ENCODE measurements around the gene RGS12.

RGS12 gene

GRCh38 chr4:3330707-3331106, 37.9 kb downstream of the RGS12 start:
- no peak for DNase-seq (ENCODE audit: low read depth in 2 of 2)

DNA sequence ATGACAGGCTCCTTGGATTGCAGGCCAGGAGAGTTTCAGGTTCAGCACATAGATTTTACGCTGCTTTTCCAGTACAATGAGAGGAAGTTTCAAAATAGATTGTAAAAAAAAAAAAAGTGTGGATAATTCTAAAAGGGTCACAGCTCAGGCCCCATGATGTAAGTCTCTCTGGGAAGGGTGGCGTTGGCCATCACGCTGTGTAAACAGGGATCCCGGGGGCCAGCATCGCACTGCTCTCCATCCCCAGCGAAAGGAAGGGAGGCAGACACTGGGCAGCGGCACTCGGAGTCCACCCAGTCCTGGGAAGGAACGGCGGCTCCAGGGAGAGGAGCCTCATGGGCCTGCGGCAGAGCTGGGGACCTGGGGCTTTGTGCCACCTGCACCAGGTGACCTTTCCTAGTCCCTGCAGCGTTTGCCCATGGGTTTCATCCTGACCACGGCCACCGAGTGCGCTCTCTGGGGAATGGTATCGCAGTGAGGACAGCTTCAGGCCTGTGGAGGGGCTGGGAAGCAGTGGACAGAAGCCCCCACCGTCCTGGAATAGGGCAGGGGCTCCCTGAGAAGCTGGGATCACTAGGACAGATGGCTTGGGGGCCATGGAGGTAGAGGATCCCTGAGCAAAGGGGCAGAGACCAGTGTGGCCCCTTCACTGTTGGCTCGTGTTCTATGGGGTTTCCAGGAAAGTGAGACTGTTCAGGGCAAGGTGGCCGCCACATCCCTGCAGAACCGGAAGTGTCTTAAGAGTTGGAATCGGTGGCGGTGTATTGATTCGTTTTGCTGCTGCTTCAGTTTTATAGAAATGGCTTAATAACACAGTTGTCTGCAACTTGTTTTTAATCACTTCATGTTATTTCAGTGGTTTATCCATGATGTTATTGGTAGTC, 38.9 kb downstream of the RGS12 start:
- no peak for DNase-seq (ENCODE audit: low read depth in 2 of 2)

DNA sequence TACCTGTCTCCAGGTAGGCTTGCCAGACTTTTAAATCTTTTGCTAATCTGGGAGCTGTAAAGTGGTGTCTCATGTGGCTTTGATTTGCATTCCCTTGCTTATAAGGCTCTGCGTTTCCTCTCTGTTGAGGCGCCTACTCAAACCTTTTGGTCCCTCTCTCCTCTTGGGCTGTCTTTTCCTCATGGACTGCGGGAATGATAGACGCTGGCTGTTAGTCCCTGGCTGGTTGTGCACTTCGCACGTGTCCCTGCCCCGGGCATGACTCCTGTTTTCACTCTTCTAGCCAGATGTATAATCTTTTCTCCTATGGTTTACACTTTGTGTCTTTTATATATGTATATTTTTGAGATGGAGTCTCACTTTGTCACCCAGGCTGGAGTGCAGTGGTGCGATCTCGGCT, 39.7 kb downstream of the RGS12 start:
- DNase-seq (ENCODE audit: low read depth in 2 of 2), result no peak

DNA sequence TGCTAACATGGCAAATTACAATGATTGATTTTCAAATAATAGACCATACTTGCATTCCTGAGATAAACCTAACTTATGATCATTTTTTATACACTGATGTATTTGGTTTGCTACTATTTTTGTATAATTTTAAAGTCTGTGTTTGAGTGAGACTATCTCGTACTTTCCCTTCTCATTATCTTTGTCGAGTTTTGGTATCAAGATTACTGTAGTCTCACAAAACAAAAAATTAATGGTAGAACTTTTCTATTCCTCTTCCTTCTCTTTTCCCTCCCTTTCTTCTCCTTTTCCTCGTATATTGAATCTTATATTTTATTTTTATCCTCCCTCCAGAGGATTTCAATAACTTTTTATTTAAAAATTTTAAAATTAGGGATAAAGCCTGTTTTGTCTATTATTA, 41.5 kb downstream of the RGS12 start:
- no peak for DNase-seq (ENCODE audit: low read depth in 2 of 2)

DNA sequence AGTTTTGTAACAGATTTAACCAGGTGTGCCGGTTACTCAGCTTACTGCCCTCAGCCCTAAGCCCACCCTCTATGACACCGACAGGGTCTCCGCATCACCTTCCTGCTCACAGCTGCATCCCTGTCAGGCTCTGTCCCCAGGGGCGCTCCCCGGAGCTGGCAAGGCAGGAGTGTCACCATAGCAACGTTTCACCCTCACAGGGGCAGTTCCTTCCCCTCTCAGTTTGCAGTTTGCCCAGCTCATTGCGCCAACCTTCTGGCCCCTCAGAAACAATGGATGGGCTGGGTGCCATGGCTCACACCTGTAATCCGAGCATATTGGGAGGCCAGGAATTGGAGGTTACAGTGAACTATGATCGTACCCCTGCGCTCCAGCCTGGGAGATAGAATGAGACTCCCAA, 42.6 kb downstream of the RGS12 start:
- no peak for DNase-seq (ENCODE audit: low read depth in 2 of 2)

DNA sequence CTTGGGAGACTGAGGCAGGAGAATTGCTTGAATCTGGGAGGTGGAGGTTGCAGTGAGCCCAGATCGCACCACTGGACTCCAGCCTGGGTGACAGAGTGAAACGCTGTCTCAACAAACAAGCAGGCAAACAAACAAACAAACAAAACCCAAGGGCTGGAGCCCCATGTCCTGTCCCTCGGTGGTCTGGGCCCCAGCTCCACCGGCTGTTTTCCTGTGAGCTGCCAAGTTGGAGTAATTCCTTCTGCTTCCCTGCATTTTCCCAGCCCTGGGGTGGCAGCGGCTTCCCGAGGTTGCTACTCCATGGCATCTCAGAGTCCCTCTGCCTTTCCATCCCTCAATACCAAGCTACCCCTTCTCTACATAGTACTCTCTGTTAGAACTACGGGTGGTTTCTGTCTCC, 43.2 kb downstream of the RGS12 start:
- DNase-seq (ENCODE audit: low read depth in 2 of 2), result no peak

GRCh38 chr4:3336382-3337356, 43.8 kb downstream of the RGS12 start:
- DNase-seq (ENCODE audit: low read depth in 2 of 2), result no peak

DNA sequence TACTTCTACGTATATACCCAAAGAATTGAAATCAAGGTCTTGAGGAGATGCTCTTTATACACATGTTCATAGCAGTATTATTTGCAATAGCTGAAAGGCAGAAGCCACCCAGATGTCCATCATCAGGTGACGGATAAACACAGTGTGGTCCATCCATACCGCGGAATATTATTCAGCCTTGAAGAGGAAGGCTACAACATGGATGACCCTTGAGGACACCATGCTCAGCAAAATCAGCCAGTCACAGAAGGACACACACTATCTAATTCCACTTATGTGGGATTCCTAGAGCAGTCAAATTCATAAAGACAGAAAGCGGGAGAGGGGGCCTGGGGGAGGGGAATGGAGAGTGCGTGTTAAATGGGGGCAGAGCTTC, 44.5 kb downstream of the RGS12 start:
- no peak for DNase-seq (ENCODE audit: low read depth in 2 of 2)

DNA sequence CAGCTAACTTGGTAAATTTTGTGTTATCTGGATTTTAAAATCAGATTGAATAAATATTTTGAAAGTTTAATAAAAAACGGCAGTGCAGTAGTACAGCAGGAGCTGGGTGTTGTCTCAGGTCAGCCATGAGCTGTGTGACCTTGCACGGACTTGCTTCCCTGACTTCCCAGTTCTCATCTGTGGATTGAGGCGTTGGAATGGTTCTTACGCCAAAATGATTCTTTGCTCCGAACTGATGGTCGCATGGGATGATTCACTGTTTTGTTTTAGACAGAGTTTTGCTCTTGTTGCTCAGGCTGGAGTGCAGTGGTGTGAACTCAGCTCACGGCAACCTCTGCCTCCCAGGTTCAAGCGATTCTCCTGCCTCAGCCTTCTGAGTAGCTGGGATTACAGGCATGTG, 45.0 kb downstream of the RGS12 start:
- DNase-seq (ENCODE audit: low read depth in 2 of 2), result no peak

DNA sequence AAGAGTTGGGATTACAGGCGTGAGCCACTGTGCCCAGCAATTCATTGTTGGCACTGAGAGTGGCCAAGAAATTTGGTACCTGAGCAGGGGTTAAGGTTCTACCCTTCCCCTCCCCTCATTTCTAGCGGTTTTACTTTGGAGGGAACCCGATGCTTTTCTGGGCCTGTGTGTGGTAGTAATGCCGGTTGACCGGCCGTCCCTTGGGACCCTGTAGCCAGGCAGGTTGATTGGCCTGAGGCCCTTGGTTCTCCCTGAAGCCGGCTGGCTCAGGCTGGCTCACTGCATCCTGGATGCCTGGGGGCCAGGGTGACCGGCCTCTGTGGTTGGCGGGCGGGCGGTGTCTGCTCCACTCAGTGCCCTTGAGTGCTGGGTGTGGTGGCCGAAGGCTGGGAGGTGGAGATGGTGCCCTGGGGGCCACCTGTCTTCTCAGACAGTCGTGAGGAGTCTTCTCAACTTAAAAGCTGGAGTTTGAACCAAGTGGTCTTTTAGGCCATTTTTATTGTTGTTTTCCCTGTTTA, 45.6 kb downstream of the RGS12 start:
- DNase-seq (ENCODE audit: low read depth in 2 of 2), result no peak

DNA sequence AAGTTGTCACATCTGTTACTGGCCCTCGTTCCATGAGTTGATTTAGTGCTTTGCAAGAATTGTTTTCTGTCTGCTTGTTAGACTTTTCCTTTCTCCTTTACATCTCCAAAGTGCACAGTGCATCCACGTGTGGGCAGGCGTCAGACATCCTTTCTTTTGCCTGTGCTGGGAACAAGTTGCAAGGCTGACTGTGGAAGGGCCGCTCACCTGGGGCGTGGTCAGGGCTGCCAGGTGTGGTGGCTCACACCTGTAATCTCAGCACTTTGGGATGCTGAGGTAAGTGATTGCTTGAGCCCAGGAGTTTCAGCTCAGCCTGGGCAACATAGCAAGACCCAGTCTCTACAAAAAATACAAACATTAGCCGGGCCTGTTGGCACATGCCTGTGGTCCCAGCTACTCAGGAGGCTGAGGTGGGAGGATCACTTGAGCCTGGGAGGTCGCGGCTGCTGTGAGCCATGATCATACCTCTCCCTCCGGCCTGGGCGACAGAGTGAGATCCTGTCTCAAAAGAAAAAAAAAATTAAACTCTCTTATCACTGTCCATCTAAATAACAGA, 46.2 kb downstream of the RGS12 start:
- no peak for DNase-seq (ENCODE audit: low read depth in 2 of 2)

- no peak for DNase-seq (ENCODE audit: low read depth in 2 of 2)
Measured at GRCh38 chr4:3339577-3339976, 46.8 kb downstream of the RGS12 start.

GRCh38 chr4:3340038-3340699, 47.3 kb downstream of the RGS12 start:
- no peak for DNase-seq (ENCODE audit: low read depth in 2 of 2)

DNA sequence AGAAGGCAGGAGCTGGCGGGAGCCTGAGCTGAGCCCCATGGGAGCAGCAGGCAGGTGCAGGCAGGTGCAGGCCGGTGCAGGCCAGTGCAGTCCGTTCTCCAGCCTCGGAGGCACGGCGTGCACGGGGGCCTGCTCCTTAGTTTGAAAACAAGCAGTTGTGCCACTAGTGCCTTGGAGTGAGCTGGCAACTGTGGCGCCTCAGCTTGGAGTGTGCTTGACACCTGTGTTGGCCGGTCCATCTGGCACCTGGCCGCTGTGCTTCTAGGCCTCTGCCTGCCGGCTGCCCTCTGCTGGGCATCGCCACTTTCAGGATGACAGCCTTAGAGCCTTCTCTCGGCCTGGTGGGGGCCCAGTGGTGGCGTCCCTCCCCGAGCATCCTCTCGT, 47.9 kb downstream of the RGS12 start:
- DNase-seq (ENCODE audit: low read depth in 2 of 2), result no peak

DNA sequence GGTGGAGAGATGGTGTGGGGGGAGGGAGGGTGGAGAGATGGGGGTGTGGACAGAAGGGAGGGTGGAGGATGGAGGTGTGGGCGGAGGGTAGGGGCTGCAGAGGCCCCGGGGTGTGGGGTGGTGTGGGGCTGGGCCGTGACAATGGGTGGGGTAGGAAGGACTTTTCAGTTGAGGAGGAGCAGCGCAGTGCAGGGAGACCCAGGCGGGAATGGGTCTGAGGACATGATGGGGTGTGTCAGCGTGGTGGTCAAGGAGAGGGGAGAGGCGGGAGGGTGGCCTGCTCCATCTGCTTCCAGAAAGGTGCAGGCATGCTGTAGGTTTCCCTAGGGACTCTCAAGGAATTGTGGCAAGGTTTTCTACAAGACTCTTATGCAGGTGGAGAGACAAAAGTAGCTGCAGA, 48.9 kb downstream of the RGS12 start:
- DNase-seq (ENCODE audit: low read depth in 2 of 2), result no peak

- no peak for DNase-seq (ENCODE audit: low read depth in 2 of 2)
Measured at GRCh38 chr4:3342182-3342854, 49.5 kb downstream of the RGS12 start.
